ENCODE results near the gene CWC27.

CWC27 gene

DNA sequence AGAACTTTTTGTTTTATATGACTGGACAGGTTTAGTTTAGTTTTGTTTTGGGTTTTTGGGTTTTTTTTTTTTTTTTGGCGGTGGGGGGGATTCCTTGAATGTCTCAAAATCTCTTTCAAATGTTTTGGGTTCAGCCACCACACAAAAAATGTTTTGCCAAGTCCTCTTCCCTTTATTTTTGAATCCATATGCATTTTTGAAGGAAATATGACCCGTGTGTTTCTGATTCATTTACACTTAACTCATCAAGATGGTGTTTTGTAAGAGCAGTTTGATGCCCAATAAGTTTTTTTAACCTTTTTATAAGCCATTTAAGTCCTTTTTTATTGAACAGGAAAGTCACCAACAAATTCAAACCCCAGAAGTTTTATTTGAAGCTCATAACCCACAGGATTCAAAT is 209.8 kb downstream of the CWC27 start:
- no peak for DNase-seq (ENCODE audit: low spot score)

DNA sequence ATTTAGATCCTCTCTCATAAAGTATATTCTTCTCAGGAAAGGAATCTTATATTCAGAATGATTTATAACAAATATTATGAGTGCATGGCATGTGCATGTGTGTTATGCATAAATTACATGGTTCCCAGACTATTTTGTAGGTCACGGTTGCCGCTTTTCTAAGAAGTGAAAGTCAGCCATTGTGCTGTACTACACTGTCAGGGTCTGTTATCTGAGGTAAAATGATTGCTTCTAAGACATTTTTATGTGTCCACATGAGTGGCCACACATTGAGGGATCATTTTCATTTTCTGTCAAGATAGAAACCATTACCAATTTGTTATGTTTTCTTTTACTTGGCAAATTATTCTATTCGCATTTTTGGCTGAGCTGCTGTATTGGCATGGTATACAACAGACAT is 210.8 kb downstream of the CWC27 start:
- no peak for DNase-seq (ENCODE audit: low spot score)

DNA sequence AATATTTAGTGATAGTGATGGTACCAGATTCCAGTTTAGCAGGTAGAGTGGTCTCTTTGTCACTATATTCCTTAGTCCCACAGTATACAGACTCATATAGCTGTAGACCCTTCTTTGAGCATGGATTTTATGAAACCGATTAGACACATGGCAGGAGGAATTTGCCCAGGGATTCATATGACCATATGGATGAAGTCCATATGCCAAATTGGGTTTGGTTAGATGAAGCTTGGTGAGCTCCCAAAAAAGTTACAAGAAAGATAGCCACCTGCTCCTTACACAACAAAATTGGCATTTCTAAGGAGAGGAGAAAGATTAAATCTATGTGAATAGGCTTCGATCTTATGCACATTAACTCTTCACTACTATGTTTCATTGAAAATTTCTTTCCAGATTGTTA is 211.4 kb downstream of the CWC27 start:
- DNase-seq (ENCODE audit: low spot score): no peak

GRCh38 chr5:64987768-64988167 is 219.0 kb downstream of the CWC27 start:
- DNase-seq (ENCODE audit: low spot score): no peak

GRCh38 chr5:65009207-65009606 is 240.5 kb downstream of the CWC27 start:
- no peak for DNase-seq (ENCODE audit: low spot score)

DNA sequence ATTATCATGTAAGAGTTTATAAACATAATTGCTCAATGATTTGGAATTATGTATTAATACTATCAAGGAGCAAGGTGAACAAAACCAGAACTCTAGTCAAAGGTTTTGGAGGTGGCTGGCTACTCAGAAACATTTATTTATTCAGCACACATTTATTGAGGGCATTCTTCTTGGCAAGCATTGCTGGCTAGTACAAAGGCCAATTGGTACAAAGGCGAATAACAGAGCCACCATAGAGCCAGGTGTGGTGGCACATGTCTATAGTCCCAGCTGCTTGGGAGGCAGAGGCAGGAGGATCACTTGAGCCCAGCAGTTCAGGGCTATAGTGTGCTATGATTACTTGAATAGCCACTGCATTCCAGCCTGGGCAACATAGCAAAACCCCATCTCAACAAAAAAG is 242.1 kb downstream of the CWC27 start:
- DNase-seq (ENCODE audit: low spot score): no peak

GRCh38 chr5:65012301-65012892 is 243.7 kb downstream of the CWC27 start:
- DNase-seq (ENCODE audit: low spot score): no peak

GRCh38 chr5:65013166-65013565 is 244.4 kb downstream of the CWC27 start:
- no peak for DNase-seq (ENCODE audit: low spot score)

GRCh38 chr5:65014769-65015168 is 246.0 kb downstream of the CWC27 start:
- DNase-seq (ENCODE audit: low spot score): no peak

- DNase-seq (ENCODE audit: low spot score): no peak
Measured at GRCh38 chr5:65015767-65016166, 247.0 kb downstream of the CWC27 start.

DNA sequence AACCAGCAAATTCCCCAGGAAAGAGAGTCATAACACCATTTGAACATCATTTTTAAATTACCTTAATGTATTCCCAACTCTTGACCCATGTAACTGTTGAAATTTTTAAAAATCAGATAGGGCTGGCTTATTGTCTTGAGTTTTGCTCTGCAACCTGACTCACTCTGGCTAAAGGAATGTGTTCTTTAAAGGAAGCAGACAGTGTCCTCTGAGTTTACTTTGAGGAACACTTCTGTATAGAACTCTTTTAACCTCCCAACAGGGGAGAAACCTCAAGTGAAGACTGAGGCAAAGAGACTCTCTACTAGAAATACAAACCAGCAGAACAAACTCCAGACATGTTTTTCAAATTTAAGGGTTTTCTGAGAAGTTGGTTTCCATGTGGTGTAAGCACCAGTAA is 248.9 kb downstream of the CWC27 start:
- no peak for DNase-seq (ENCODE audit: low spot score)

DNA sequence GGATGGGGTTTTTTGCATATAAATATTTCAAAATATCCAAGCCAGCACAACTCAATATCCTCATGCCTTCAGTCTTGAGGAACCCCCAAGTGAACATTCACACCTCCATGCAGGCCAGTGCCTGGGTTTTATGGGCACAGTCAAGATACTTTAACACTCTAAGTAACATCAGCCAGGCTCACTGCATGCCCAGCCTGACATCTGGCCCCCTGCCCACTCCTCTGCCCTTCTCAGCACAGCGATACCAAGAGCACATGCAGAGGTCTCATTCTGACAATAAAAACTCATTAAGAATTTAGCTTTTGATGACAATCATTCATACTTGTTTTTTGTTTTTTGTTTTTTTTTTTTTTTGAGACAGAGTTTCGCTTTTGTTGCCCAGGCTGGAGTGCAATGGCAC is 250.0 kb downstream of the CWC27 start:
- DNase-seq (ENCODE audit: low spot score): no peak

- no peak for DNase-seq (ENCODE audit: low spot score)
Measured at GRCh38 chr5:65020492-65020891, 251.8 kb downstream of the CWC27 start.

GRCh38 chr5:65021527-65022226 is 252.9 kb downstream of the CWC27 start:
- no peak for DNase-seq (ENCODE audit: low spot score)

GRCh38 chr5:65022932-65023331 is 254.2 kb downstream of the CWC27 start:
- DNase-seq (ENCODE audit: low spot score): peak; percentile 22

- no peak for DNase-seq (ENCODE audit: low spot score)
Measured at GRCh38 chr5:65024681-65025080, 256.0 kb downstream of the CWC27 start.

GRCh38 chr5:65026816-65027548 is 258.3 kb downstream of the CWC27 start:
- peak; percentile 32 for DNase-seq (ENCODE audit: low spot score)

- no peak for DNase-seq (ENCODE audit: low spot score)
Measured at GRCh38 chr5:65029178-65029577, 260.4 kb downstream of the CWC27 start.

DNA sequence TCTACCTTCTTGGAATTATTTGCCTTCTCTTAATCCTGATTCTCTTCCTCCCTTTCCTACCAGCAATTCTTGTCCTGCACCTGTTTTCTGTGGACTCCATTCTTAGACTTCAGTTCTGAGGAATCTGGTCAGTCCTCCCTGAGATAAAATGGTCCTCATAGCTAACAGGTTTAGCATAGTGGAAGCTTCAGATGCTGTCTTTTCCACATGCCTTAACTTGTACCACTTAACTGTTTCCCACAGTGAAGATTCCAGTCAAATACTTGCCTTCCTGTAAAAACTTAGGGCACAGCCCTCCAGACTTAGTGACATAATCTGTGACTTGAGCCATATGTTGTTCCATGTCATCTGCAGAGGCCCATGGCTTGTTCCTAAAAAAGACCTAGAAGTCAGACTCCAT is 261.3 kb downstream of the CWC27 start:
- no peak for DNase-seq (ENCODE audit: low spot score)

GRCh38 chr5:65032250-65032649 is 263.5 kb downstream of the CWC27 start:
- no peak for DNase-seq (ENCODE audit: low spot score)

DNA sequence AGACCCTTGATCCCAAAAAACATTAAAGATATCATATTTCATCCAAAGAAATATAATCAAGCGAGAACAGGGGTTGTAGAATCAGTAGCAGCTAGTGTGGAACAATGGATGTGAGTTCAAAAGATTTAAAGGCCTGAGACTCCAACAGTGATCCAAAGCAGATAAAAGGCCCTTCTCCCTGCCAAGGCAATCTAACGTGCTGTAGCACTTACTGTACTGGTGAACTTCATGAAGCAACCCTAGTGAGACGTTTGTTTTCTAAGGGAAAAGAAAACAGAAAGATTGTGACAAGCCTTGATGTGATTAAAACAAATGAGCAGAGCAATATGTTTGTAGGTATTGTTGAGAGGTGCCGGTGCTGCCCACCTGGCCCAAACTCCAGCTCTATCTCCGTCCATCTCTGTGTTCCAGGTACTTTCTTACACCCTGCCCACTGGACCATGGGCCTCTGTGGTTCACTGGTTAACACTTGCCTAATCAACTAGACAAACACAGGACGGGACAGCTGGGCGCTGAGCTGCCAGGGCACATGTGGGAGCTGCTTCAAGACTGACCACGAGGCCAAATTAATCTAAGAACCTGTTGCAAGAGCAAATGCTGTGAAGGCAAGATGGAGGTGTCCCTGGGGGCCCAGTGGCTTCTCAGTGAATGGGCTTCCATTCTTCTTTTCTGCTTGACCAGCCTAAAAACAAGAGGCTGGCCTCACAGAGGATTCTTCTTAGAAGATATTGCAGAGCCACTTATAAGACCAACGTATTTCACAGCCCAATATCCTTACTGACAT is 265.5 kb downstream of the CWC27 start:
- no peak for DNase-seq (ENCODE audit: low spot score)

DNA sequence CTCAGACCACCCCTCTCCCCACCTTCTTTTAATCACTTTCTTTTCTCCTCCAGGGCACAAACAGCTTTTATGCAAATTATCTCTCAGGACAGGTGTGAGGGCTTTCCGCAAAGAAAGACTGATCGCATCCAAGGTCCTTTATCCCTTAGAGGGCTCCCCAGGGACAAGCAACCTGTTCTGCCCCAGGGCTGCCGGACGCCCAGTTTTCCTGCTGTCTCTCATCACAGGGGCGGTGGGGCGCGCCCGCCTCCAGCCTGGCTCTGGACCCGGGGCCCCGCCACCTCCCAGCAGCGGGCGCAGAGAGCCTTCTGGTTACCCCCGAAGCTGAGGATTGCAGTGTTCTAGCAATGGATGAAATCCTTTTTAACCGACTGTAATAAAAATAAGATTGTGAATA is 266.1 kb downstream of the CWC27 start:
- DNase-seq (ENCODE audit: low spot score): peak; percentile 43
